GM06990 (cell line): ENCODE results near the gene SLITRK2.

Experiments used
- DNase-seq: peaks from one replicate; pipeline ENCODE4 v3.0.0-alpha.2; 2011; ENCODE audit not compliant: insufficient read length; ENCODE audit errors: extremely low read depth
- H3K27me3 ChIP-seq: replicated peaks from 2 replicates; pipeline ENCODE4 v1.6.0; 2011; ENCODE audit warnings: low read length; ENCODE audit not compliant: control insufficient read depth, insufficient read depth
- H3K36me3 ChIP-seq: 2 replicates; pipeline ENCODE4 v1.5.1; 2011; ENCODE audit warnings: low read length; ENCODE audit not compliant: control insufficient read depth, insufficient read depth
- H3K4me3 ChIP-seq: replicated peaks from 2 replicates; pipeline ENCODE4 v1.5.1; 2011; ENCODE audit warnings: low read depth, mild to moderate bottlenecking, control low read depth, low read length
- CTCF ChIP-seq: IDR thresholded peaks from 2 replicates; pipeline ENCODE4 v1.5.1; 2011; ENCODE audit warnings: low read length, control low read depth, mild to moderate bottlenecking, inconsistent platforms; ENCODE audit not compliant: insufficient read depth, poor library complexity, severe bottlenecking

SLITRK2 gene

GRCh38 chrX:145823132-145823531 is 5.5 kb downstream of the SLITRK2 start:
- no peak overlapping the region for H3K4me3 ChIP-seq
- H3K36me3 ChIP-seq = no peaks in the 10 kb centered on the region
- no peaks in the 10 kb centered on the region for H3K27me3 ChIP-seq
- DNase-seq = no peak
- TF ChIP-seq CTCF = no peak

- TF ChIP-seq CTCF = peak; percentile 26
- no peaks in the 10 kb centered on the region for H3K27me3 ChIP-seq
- H3K4me3 ChIP-seq = no peak overlapping the region
- no peaks in the 10 kb centered on the region for H3K36me3 ChIP-seq
- DNase-seq = no peak
These were observed 8.3 kb downstream of the SLITRK2 start for GRCh38 chrX:145825896-145826295.

- DNase-seq = no peak
- Histone ChIP-seq H3K36me3 (no peaks in the 10 kb centered on the region), H3K4me3 (no peak overlapping the region), H3K27me3 (no peaks in the 10 kb centered on the region)
- TF ChIP-seq CTCF = no peak
These were observed 8.8 kb downstream of the SLITRK2 start for GRCh38 chrX:145826466-145826865.

GRCh38 chrX:145832796-145833195 is 15.2 kb downstream of the SLITRK2 start:
- Histone ChIP-seq H3K36me3 (no peaks in the 10 kb centered on the region), H3K27me3 (no peaks in the 10 kb centered on the region), H3K4me3 (no peak overlapping the region)
- DNase-seq = no peak
- TF ChIP-seq CTCF = no peak

- H3K4me3 ChIP-seq = no peak overlapping the region
- DNase-seq = no peak
- TF ChIP-seq CTCF = no peak
- no peaks in the 10 kb centered on the region for H3K36me3 ChIP-seq
- no peaks in the 10 kb centered on the region for H3K27me3 ChIP-seq
These were observed 22.9 kb downstream of the SLITRK2 start for GRCh38 chrX:145840531-145840930.

- TF ChIP-seq CTCF = no peak
- no peak overlapping the region for H3K4me3 ChIP-seq
- DNase-seq = no peak
- H3K36me3 ChIP-seq = no peaks in the 10 kb centered on the region
- H3K27me3 ChIP-seq = no peaks in the 10 kb centered on the region
These were observed 25.7 kb downstream of the SLITRK2 start for GRCh38 chrX:145843146-145843904.
